Mesodermal cell (in vitro differentiated cells): Measurements from ENCODE around the gene PRIM1.

Source experiments
- H3K27ac ChIP-seq: 2 replicates; pipeline ENCODE4 v1.7.0; 2013; ENCODE audit warnings: mild to moderate bottlenecking, low read depth, low read length, moderate library complexity; ENCODE audit not compliant: severe bottlenecking
- H3K36me3 ChIP-seq: 2 replicates; pipeline ENCODE4 v1.7.1; 2013; ENCODE audit warnings: mild to moderate bottlenecking, low read length, moderate library complexity; ENCODE audit not compliant: control insufficient read depth, insufficient read depth
- H3K4me1 ChIP-seq: one replicate; pipeline ENCODE4 v1.7.1; 2013; ENCODE audit warnings: mild to moderate bottlenecking, low read length; ENCODE audit not compliant: insufficient read depth, control insufficient read depth, poor library complexity, severe bottlenecking
- H3K4me3 ChIP-seq: 2 replicates; pipeline ENCODE4 v1.7.0; 2013; ENCODE audit warnings: low read length, control low read depth, mild to moderate bottlenecking; ENCODE audit not compliant: insufficient read depth, poor library complexity, severe bottlenecking; ENCODE audit errors: extremely low read depth
- H3K9me3 ChIP-seq: 2 replicates; pipeline ENCODE4 v1.7.1; 2013; ENCODE audit warnings: mild to moderate bottlenecking, low read length, moderate library complexity; ENCODE audit not compliant: control insufficient read depth
- WGBS, 2 experiments: methylation state at CpG; one replicate each; pipeline ENCODE4 v1.1.5; 2013; ENCODE audit warnings: missing lambda C conversion rate in 2 of 2; ENCODE audit not compliant: insufficient coverage in 2 of 2; 5-methylcytosine and 5-hydroxymethylcytosine counted together

The PRIM1 gene

GRCh38 chr12:56781726-56782125 is 29.6 kb upstream of the PRIM1 start:
- Histone ChIP-seq H3K4me1 (no peaks in the 10 kb centered on the region), H3K36me3 (no peaks in the 10 kb centered on the region), H3K4me3 (no peak overlapping the region), H3K27ac (no peak overlapping the region), H3K9me3 (peaks cover 3% of the 10 kb centered on the region)
- WGBS, 2 experiments = 90 to 100% methylated on average over 1 to 4 of the region's 4 CpGs

GRCh38 chr12:56778756-56779155 is 26.6 kb upstream of the PRIM1 start:
- H3K36me3 ChIP-seq = no peaks in the 10 kb centered on the region
- peaks cover 6% of the 10 kb centered on the region for H3K9me3 ChIP-seq
- 91 to 95% methylated on average over 7 to 12 of the region's 17 CpGs for WGBS, 2 experiments

GRCh38 chr12:56776654-56777053 is 24.5 kb upstream of the PRIM1 start:
- WGBS, 2 experiments = 92 to 100% methylated on average over 1 to 2 of the region's 3 CpGs
- Histone ChIP-seq H3K4me1 (no peaks in the 10 kb centered on the region), H3K9me3 (peaks cover 3% of the 10 kb centered on the region), H3K27ac (no peak overlapping the region), H3K4me3 (no peak overlapping the region), H3K36me3 (no peaks in the 10 kb centered on the region)

More at GRCh38 chr12:56778756-56779155, 26.6 kb upstream of the PRIM1 start:
- no peaks in the 10 kb centered on the region for H3K4me1 ChIP-seq
- no peak overlapping the region for H3K4me3 ChIP-seq
- no peak overlapping the region for H3K27ac ChIP-seq

GRCh38 chr12:56775638-56776037 is 23.5 kb upstream of the PRIM1 start:
- Histone ChIP-seq H3K27ac (no peak overlapping the region), H3K36me3 (no peaks in the 10 kb centered on the region), H3K9me3 (peaks cover 2% of the 10 kb centered on the region), H3K4me3 (no peak overlapping the region), H3K4me1 (no peaks in the 10 kb centered on the region)
- 75 to 88% methylated on average over 1 to 3 of the region's 6 CpGs for WGBS, 2 experiments

GRCh38 chr12:56773113-56773512 is 21.0 kb upstream of the PRIM1 start:
- no peaks in the 10 kb centered on the region for H3K36me3 ChIP-seq
- H3K4me1 ChIP-seq = no peaks in the 10 kb centered on the region
- 100% methylated on average over 1 of the region's 2 CpGs for WGBS, 2 experiments
- no peak overlapping the region for H3K27ac ChIP-seq
- H3K4me3 ChIP-seq = no peak overlapping the region
- H3K9me3 ChIP-seq = peaks cover 2% of the 10 kb centered on the region

- 88 to 100% methylated on average over 1 of the region's 5 CpGs for WGBS, 2 experiments
- H3K4me3 ChIP-seq = no peak overlapping the region
- H3K36me3 ChIP-seq = no peaks in the 10 kb centered on the region
These were observed 20.5 kb upstream of the PRIM1 start for GRCh38 chr12:56772625-56773024.

GRCh38 chr12:56769868-56770267 is 17.7 kb upstream of the PRIM1 start:
- WGBS, 2 experiments = 60 to 100% methylated on average over 1 of the region's 3 CpGs
- Histone ChIP-seq H3K9me3 (peaks cover 2% of the 10 kb centered on the region), H3K4me3 (no peak overlapping the region), H3K27ac (no peak overlapping the region), H3K4me1 (no peaks in the 10 kb centered on the region), H3K36me3 (no peaks in the 10 kb centered on the region)

More at GRCh38 chr12:56772625-56773024, 20.5 kb upstream of the PRIM1 start:
- Histone ChIP-seq H3K27ac (no peak overlapping the region), H3K9me3 (peaks cover 2% of the 10 kb centered on the region), H3K4me1 (no peaks in the 10 kb centered on the region)

GRCh38 chr12:56768424-56768823 is 16.3 kb upstream of the PRIM1 start:
- H3K4me3 ChIP-seq = no peak overlapping the region
- no peaks in the 10 kb centered on the region for H3K9me3 ChIP-seq
- WGBS, 2 experiments = 89 to 96% methylated on average over 4 to 5 of the region's 5 CpGs
- no peak overlapping the region for H3K27ac ChIP-seq
- H3K36me3 ChIP-seq = no peaks in the 10 kb centered on the region
- peaks cover 3% of the 10 kb centered on the region for H3K4me1 ChIP-seq

- H3K4me1 ChIP-seq = peaks cover 3% of the 10 kb centered on the region
- WGBS, 2 experiments = 93% methylated on average over 6 of the region's 6 CpGs
- no peaks in the 10 kb centered on the region for H3K36me3 ChIP-seq
- no peak overlapping the region for H3K4me3 ChIP-seq
- no peak overlapping the region for H3K27ac ChIP-seq
- no peaks in the 10 kb centered on the region for H3K9me3 ChIP-seq
These were observed 14.4 kb upstream of the PRIM1 start for GRCh38 chr12:56766535-56766934.

- Histone ChIP-seq H3K36me3 (no peaks in the 10 kb centered on the region), H3K27ac (no peak overlapping the region), H3K4me1 (peaks cover 3% of the 10 kb centered on the region), H3K9me3 (peaks cover 3% of the 10 kb centered on the region), H3K4me3 (no peak overlapping the region)
- 96 to 100% methylated on average over 3 of the region's 5 CpGs for WGBS, 2 experiments
These were observed 11.9 kb upstream of the PRIM1 start for GRCh38 chr12:56763753-56764657.

- Histone ChIP-seq H3K9me3 (peaks cover 13% of the 10 kb centered on the region), H3K36me3 (no peaks in the 10 kb centered on the region), H3K27ac (no peak overlapping the region), H3K4me3 (no peak overlapping the region), H3K4me1 (peaks cover 3% of the 10 kb centered on the region)
- whole genome bisulfite sequencing, 2 experiments = no CpG with 5 or more reads among the region's 2 CpGs
These were observed 9.7 kb upstream of the PRIM1 start for GRCh38 chr12:56761812-56762211.
